Transverse colon (tissue), 4 donors: ENCODE data around the gene FUOM. TPM values are rescaled to one million over a fixed set of nuclear protein-coding genes. Genes with fewer than 3 reads are reported as not detected.
A peak's percentile ranks its signal among the peaks of the same experiment; 100 is the strongest.
"Not testable (repeated sequence)": the region's sequence is repeated elsewhere in the genome, so short reads cannot be mapped to it uniquely, and the experiment has no call there.

ENCODE experiments used
- DNase-seq: peaks from one replicate; pipeline ENCODE4 v3.0.0-alpha.2; 2019
- H3K27ac ChIP-seq, 4 donors: fragments of 200-600 bp; sonication (generic); 2 replicates each; pipeline ENCODE4 v1.5.1; 2016 to 2018; ENCODE audit warnings: inconsistent platforms in 4 of 4
- H3K27me3 ChIP-seq: fragments of 200-600 bp; sonication (generic); 2 replicates; pipeline ENCODE4 v1.5.1; 2017; ENCODE audit warnings: inconsistent platforms
- H3K36me3 ChIP-seq, 4 donors: fragments of 200-600 bp; sonication (generic); 2 replicates each; pipeline ENCODE4 v1.5.1; 2017 to 2019; ENCODE audit warnings: inconsistent platforms in 4 of 4
- H3K4me1 ChIP-seq, 4 donors: fragments of 200-600 bp; sonication (generic); 2 replicates each; pipeline ENCODE4 v1.5.1; 2017 to 2020; ENCODE audit warnings: inconsistent platforms in 4 of 4
- H3K4me3 ChIP-seq, 4 donors: fragments of 200-600 bp; sonication (generic); 1 replicate in 1 of 4; 2 replicates in 3 of 4; pipeline versions ENCODE4 v1.5.1 to v1.6.1; 2017 to 2019; ENCODE audit warnings: inconsistent platforms in 4 of 4
- H3K9me3 ChIP-seq, 2 donors: fragments of 200-600 bp; sonication (generic); 2 replicates each; pipeline ENCODE4 v1.5.1; 2017 to 2019; ENCODE audit warnings: inconsistent platforms in 2 of 2
- EP300 ChIP-seq: sonication (generic); formaldehyde crosslinking; IDR thresholded peaks from one replicate; pipeline ENCODE4 v1.6.1; 2017; ENCODE audit warnings: antibody characterized with exemption, low read depth
- POLR2A ChIP-seq: fragments of 450-650 bp; IDR thresholded peaks from one replicate; pipeline ENCODE4 v1.6.1; 2016; ENCODE audit warnings: antibody characterized with exemption, mild to moderate bottlenecking, moderate library complexity
- POLR2AphosphoS5 ChIP-seq, 3 donors: sonication (generic); formaldehyde crosslinking; IDR thresholded peaks; one replicate each; pipeline ENCODE4 v1.6.1; 2016; ENCODE audit warnings: antibody characterized with exemption in 3 of 3
- WGBS, 2 donors: methylation state at CpG; one replicate each; pipeline ENCODE4 v1.1.5; 2018; ENCODE audit warnings: low coverage in 1 of 2; 5-methylcytosine and 5-hydroxymethylcytosine counted together
- in situ Hi-C, 4 donors: fragments of 200-750 bp; cut with MboI; loops; one replicate each; pipeline versions ENCODE4 v1.15.0 to v1.15.1; 2017; ENCODE audit warnings: low sequenced_read_pairs in 3 of 4, low pct_ligation_motif_present in 1 of 4, low pct_unique_long_range_greater_than_20kb in 1 of 4
- intact Hi-C: fragments of 100-400 bp; cut with DNase I; formaldehyde crosslinking; loops from one replicate; pipeline ENCODE4 v1.15.1; 2023; ENCODE audit warnings: low total_unique reads
- total RNA-seq, 4 donors: library from RNA; depleted of rRNA; stranded (reverse); fragments of >200 nt; gene quantifications; one replicate each; pipeline ENCODE4 v1.1.0, GENCODE V29; 2016
- TF ChIP-seq, protein P1 (sequence below), 5 experiments: fragments of 200-600 bp in 3 of 5; fragments of 450-650 bp in 2 of 5; sonication (generic) in 3 of 5; IDR thresholded peaks; 1 replicate in 2 of 5; 2 replicates in 3 of 5; pipeline ENCODE4 v1.5.1; 2016 to 2017; ENCODE audit warnings: antibody characterized with exemption in 5 of 5, inconsistent platforms in 3 of 5, mild to moderate bottlenecking in 2 of 5, moderate library complexity in 1 of 5

Gene FUOM
- total RNA-seq, 4 donors from 2014 or later, result 1.2 to 43.3 (median 28.8) TPM

DNA sequence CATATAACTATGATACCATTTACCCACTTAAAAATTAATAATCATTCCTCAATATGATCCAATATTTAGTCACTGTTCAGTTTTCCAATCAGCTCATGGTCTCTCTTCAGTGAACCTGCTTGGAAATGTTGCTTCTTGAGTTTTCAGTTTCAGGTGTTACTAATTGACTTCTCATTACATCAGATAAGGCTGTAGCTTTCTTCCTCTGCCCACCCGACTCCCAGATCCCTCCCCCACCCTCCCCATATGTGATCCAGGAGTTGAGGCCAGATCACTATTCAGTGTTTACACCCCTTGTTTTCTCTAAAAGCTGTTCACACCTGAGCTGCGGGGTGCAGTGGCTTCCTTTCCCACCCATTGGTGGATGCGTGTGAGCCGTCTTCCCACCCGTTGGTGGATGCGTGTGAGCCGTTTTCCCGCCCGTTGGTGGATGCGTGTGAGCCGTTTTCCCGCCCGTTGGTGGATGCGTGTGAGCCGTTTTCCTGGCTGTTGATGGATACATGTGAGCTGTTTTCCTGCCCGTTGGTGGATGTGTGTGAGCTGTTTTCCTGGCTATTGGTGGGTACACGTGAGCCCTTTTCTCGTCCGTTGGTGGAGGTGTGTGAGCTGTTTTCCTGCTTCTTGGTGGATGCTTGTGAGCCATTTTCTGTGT, 32.9 kb upstream of the FUOM start:
- intact Hi-C loops, result no loop called here
- no peaks in the 10 kb centered on the region for H3K36me3 ChIP-seq
- 74 to 77% methylated on average over 6 to 19 of the region's 19 CpGs for WGBS, 2 donors
- H3K27ac ChIP-seq, result peak overlapping the region; percentile 30 to 83 (median 72)
- peaks cover 5 to 16% (median 8%) of the 10 kb centered on the region in 4 donors for H3K4me1 ChIP-seq
- TF ChIP-seq, protein P1, sequence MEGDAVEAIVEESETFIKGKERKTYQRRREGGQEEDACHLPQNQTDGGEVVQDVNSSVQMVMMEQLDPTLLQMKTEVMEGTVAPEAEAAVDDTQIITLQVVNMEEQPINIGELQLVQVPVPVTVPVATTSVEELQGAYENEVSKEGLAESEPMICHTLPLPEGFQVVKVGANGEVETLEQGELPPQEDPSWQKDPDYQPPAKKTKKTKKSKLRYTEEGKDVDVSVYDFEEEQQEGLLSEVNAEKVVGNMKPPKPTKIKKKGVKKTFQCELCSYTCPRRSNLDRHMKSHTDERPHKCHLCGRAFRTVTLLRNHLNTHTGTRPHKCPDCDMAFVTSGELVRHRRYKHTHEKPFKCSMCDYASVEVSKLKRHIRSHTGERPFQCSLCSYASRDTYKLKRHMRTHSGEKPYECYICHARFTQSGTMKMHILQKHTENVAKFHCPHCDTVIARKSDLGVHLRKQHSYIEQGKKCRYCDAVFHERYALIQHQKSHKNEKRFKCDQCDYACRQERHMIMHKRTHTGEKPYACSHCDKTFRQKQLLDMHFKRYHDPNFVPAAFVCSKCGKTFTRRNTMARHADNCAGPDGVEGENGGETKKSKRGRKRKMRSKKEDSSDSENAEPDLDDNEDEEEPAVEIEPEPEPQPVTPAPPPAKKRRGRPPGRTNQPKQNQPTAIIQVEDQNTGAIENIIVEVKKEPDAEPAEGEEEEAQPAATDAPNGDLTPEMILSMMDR (IDR thresholded peaks at IDR 0.05), result no peak
- TF ChIP-seq EP300, result no peak
- no peak for TF ChIP-seq POLR2A
- no peak for TF ChIP-seq POLR2AphosphoS5 (IDR thresholded peaks at IDR 0.05)
- no peak for DNase-seq
- in situ Hi-C loops, result no loop called here
- H3K9me3 ChIP-seq, result no peaks in the 10 kb centered on the region
- H3K27me3 ChIP-seq, result no peaks in the 10 kb centered on the region
- H3K4me3 ChIP-seq, result no peak overlapping the region

DNA sequence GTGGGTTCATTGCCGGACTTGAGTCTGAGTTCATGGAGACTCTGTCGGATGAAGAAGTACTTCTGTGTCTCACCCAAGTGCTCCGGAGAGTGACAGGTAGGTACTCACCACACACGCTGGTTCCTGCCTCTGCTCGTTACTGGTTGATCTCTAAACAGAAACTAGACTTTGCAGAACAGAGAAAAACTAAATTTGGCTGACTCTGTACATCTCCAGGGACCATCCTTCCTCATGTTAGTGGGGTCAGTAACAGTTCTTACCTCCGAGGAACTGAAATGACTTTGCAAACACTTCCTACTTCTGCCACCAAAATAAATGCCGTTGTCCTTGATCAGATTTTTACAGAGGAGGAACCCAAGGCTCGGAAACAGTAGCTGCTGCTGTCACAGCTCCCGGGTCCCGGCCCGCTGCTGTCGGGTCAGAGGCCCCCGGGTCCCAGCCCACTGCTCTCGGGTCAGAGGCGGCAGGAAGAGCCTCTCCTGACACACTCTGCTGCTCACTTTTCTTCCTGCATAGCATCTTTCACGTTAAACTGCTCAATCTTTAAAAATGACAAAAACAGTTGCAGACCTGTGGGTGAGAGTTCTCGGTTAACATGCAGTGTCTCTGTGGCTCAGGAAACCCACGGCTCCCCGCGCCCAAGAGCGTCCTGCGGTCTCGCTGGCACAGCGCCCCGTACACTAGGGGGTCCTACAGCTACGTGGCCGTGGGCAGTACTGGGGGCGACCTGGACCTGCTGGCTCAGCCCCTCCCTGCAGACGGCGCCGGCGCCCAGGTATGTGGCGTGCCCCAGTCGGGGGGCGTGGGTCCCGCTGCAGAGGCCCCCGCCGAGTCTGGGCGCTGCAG, 31.4 kb upstream of the FUOM start:
- TF ChIP-seq POLR2AphosphoS5 (IDR thresholded peaks at IDR 0.05), result no peak
- TF ChIP-seq, protein P1 (IDR thresholded peaks at IDR 0.05), result no peak
- no peak for TF ChIP-seq POLR2A
- no peak for TF ChIP-seq EP300
- DNase-seq, result peak; percentile 57
- Histone ChIP-seq H3K36me3 (no peaks in the 10 kb centered on the region), H3K27ac (peak overlapping the region; percentile 59 to 83 (median 72)), H3K9me3 (no peaks in the 10 kb centered on the region), H3K27me3 (no peaks in the 10 kb centered on the region), H3K4me1 (peaks cover 0 to 6% (median 0%) of the 10 kb centered on the region in 4 donors), H3K4me3 (peak overlapping the region in 2 of 4 donors; percentile 15 to 27)
- 59 to 73% methylated on average over 16 to 39 of the region's 39 CpGs for WGBS, 2 donors
- in situ Hi-C loops, result loop anchor here in 1 of 4 donors (10.0 kb wide), 1 partner anchor 74 kb away; no protein-coding TSS in a partner anchor
- intact Hi-C loops, result no loop called here

DNA sequence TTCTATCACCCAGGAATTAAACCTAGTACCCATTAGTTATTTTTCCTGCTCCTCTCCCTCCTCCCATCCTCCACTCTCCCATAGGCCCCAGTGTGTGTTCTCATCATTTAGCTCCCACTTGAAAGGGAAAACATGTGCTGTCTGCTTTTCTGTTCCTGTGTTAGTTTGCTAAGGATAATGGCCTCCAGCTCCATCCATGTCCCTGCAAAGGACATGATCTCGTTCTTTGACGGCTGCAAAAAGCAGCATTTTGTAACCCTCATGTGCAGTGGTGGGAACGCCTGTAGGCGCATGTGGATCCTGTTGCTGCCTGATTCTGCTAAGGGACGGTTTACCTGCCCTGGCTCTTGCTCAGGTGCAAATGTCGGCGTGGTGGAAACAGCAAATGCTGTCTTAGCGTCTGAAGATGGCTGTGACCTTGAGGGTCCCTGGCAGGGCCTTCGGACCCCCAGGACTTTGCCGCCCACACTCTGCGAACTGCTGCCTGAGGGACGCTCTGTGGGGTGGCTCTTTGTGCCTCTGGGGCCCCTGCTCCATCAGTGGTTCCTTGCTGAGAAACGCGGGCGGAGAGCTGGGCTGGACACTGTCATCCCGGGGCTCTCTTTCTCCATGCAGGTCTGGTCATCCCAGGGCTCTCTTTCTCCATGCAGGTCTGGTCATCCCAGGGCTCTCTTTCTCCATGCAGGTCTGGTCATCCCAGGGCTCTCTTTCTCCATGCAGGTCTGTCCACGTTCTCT, 30.6 kb upstream of the FUOM start:
- intact Hi-C loops (no loop called here), in situ Hi-C loops (loop anchor here in 1 of 4 donors (10.0 kb wide), 1 partner anchor 74 kb away; no protein-coding TSS in a partner anchor)
- H3K36me3 ChIP-seq, result no peaks in the 10 kb centered on the region
- H3K4me1 ChIP-seq, result peaks cover 0 to 3% (median 0%) of the 10 kb centered on the region in 4 donors
- no peaks in the 10 kb centered on the region for H3K27me3 ChIP-seq
- WGBS, 2 donors, result 77 to 93% methylated on average over 7 to 17 of the region's 17 CpGs
- TF ChIP-seq EP300, result no peak
- H3K9me3 ChIP-seq, result no peaks in the 10 kb centered on the region
- H3K4me3 ChIP-seq, result no peak overlapping the region
- DNase-seq, result no peak
- H3K27ac ChIP-seq, result peak overlapping the region; percentile 59 to 83 (median 72)

DNA sequence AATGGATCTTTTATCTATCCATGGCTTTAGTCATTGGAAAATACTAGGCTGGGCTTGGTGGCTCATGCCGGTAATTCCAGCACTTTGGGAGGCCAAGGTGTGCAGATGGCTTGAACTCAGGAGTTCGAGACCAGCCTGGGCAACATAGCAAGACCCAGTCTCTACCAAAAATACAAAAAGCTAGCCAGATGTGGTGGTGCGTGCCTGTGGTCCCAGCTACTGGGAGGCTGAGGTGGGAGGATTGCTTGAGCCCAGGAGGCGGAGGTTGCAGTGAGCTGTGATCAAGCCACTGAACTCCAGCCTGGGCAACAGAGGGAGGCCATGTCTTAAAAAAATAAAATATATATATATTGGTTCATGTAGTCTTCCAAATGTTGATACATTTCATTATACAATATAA, 29.1 kb upstream of the FUOM start:
- H3K4me3 ChIP-seq, intact Hi-C loops, H3K36me3 ChIP-seq, H3K27ac ChIP-seq, DNase-seq, H3K27me3 ChIP-seq, H3K9me3 ChIP-seq, H3K4me1 ChIP-seq: not testable (repeated sequence)
- in situ Hi-C loops, result loop anchor here in 1 of 4 donors (10.0 kb wide), 1 partner anchor 72 kb away; no protein-coding TSS in a partner anchor
- 93 to 94% methylated on average over 3 to 4 of the region's 4 CpGs for WGBS, 2 donors

DNA sequence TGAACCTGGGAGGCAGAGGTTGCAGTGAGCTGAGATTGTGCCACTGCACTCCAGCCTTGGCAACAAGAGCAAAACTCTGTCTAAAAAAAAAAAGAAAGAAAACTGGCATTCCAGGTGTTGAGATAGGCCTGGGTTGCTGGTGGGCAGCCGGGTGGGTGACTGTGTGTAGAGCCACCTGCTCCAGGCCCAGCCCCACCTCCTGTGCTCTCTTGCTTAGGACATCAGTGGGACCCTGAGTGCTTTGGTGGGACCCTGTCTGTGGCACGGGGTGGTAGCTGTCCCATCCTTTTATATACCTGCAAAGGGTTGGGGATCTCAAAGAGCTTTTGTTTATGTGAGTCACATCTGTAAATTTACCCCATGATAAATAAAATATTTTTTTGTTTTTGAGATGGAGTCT, 27.4 kb upstream of the FUOM start:
- no peaks in the 10 kb centered on the region for H3K36me3 ChIP-seq

More for the DNA sequence above, 27.4 kb upstream of the FUOM start:
- Histone ChIP-seq H3K4me3 (no peak overlapping the region), H3K27me3 (no peaks in the 10 kb centered on the region), H3K27ac (no peak overlapping the region), H3K4me1 (peaks cover 0 to 3% (median 2%) of the 10 kb centered on the region in 4 donors), H3K9me3 (no peaks in the 10 kb centered on the region)
- DNase-seq, result no peak
- intact Hi-C loops, result no loop called here
- WGBS, 2 donors, result 80 to 98% methylated on average over 1 to 2 of the region's 2 CpGs
- no peak for TF ChIP-seq EP300
- TF ChIP-seq, protein P1 (IDR thresholded peaks at IDR 0.05), result no peak
- no peak for TF ChIP-seq POLR2AphosphoS5 (IDR thresholded peaks at IDR 0.05)
- TF ChIP-seq POLR2A, result no peak
- in situ Hi-C loops, result loop anchor here in 1 of 4 donors (10.0 kb wide), 1 partner anchor 70 kb away; no protein-coding TSS in a partner anchor
